Measurements from ENCODE around the gene SLC5A4.
A peak's percentile ranks its signal among the peaks of the same experiment; 100 is the strongest.

Gene SLC5A4

GRCh38 chr22:32232191-32232830, 22.8 kb downstream of the SLC5A4 start:
- no peak for DNase-seq

GRCh38 chr22:32226326-32227104, 28.6 kb downstream of the SLC5A4 start:
- DNase-seq: no peak

GRCh38 chr22:32222991-32223390, 32.2 kb downstream of the SLC5A4 start:
- DNase-seq: no peak

GRCh38 chr22:32219026-32219425, 36.1 kb downstream of the SLC5A4 start:
- no peak for DNase-seq

- DNase-seq: no peak
Measured at GRCh38 chr22:32218470-32218869, 36.7 kb downstream of the SLC5A4 start.

GRCh38 chr22:32217465-32217864, 37.7 kb downstream of the SLC5A4 start:
- DNase-seq: no peak

GRCh38 chr22:32216911-32217310, 38.2 kb downstream of the SLC5A4 start:
- DNase-seq: no peak

GRCh38 chr22:32211011-32211410, 44.1 kb downstream of the SLC5A4 start:
- DNase-seq: no peak

- no peak for DNase-seq
Measured at GRCh38 chr22:32208681-32209080, 46.5 kb downstream of the SLC5A4 start.

GRCh38 chr22:32207971-32208480, 47.1 kb downstream of the SLC5A4 start:
- DNase-seq: no peak

GRCh38 chr22:32206774-32207758, 48.1 kb downstream of the SLC5A4 start:
- DNase-seq: peak in 1 of 2 experiments; percentile 25

GRCh38 chr22:32205974-32206773, 49.0 kb downstream of the SLC5A4 start:
- no peak for DNase-seq

- DNase-seq: no peak
Measured at GRCh38 chr22:32204856-32205722, 50.1 kb downstream of the SLC5A4 start, which contains the start of gene RFPL2. TSS of gene RFPL2 (minus strand) at chr22:32205073. CDS start at chr22:32202451, 2,622 bp downstream.

- no peak for DNase-seq
Measured at GRCh38 chr22:32204040-32204855, 50.9 kb downstream of the SLC5A4 start.

- no peak for DNase-seq
Measured at GRCh38 chr22:32203181-32204039, 51.7 kb downstream of the SLC5A4 start.

- no peak for DNase-seq
Measured at GRCh38 chr22:32202539-32203180, 52.5 kb downstream of the SLC5A4 start.

- no peak for DNase-seq
Measured at GRCh38 chr22:32202161-32202538, 53.0 kb downstream of the SLC5A4 start.

GRCh38 chr22:32200752-32201151, 54.4 kb downstream of the SLC5A4 start:
- no peak for DNase-seq

GRCh38 chr22:32199961-32200360, 55.2 kb downstream of the SLC5A4 start:
- DNase-seq: no peak

All from activated CD4-positive, alpha-beta T cell treated with anti-CD3 and anti-CD28 coated beads, Interleukin-2, amount 50 U/mL, for 4 hours (primary cell).